CD4-positive, alpha-beta T cell (primary cell): ENCODE results near the gene OR10C1. TPM values are rescaled to one million over a fixed set of nuclear protein-coding genes. Genes with fewer than 3 reads are reported as not detected.

Source experiments
- ATAC-seq: fragments of 200-7000 bp; cut with Tn5 transposase; one replicate; pipeline ENCODE4 v1.10.0; 2022; ENCODE audit warnings: mild to moderate bottlenecking; ENCODE audit not compliant: poor library complexity
- CTCF ChIA-PET: fragments of 350-600 bp; sonication (Branson Sonifier 250); formaldehyde crosslinking; loops from one replicate; lab custom pipeline; 2021; ENCODE audit warnings: antibody characterized with exemption, inconsistent platforms; lab: Charles Lee
- POLR2A ChIA-PET: fragments of 350-600 bp; sonication (Branson Sonifier 250); formaldehyde crosslinking; loops from one replicate; lab custom pipeline; 2021; ENCODE audit warnings: antibody characterized with exemption, inconsistent platforms; lab: Charles Lee
- DNase-seq, 14 experiments: peaks; one replicate each; pipeline ENCODE4 v3.0.0-alpha.2; 2013 to 2020; ENCODE audit warnings: mixed read lengths in 2 of 14
- H3K27ac ChIP-seq, 2 donors: one replicate each; pipeline versions ENCODE4 v1.5.1 to v1.7.0; 2013; ENCODE audit warnings: low read length in 2 of 2, low read depth in 1 of 2, mild to moderate bottlenecking in 1 of 2
- H3K27me3 ChIP-seq, 2 experiments: 1 replicate in 1 of 2; 2 replicates in 1 of 2; pipeline versions ENCODE4 v1.6.1 to v1.7.0; 2013; ENCODE audit warnings: low read length in 2 of 2, control low read depth in 1 of 2, mild to moderate bottlenecking in 1 of 2, moderate library complexity in 1 of 2; ENCODE audit not compliant: insufficient read depth in 2 of 2, control insufficient read depth in 1 of 2
- H3K36me3 ChIP-seq: one replicate; pipeline ENCODE4 v1.6.1; 2013; ENCODE audit warnings: low read length, control low read depth; ENCODE audit not compliant: insufficient read depth
- H3K4me1 ChIP-seq: one replicate; pipeline ENCODE4 v1.6.1; 2013; ENCODE audit warnings: low read length, control low read depth; ENCODE audit not compliant: insufficient read depth
- H3K4me3 ChIP-seq: one replicate; pipeline ENCODE4 v1.5.1; 2013; ENCODE audit warnings: mild to moderate bottlenecking, low read length, moderate library complexity
- H3K9me3 ChIP-seq, 2 experiments: 1 replicate in 1 of 2; 2 replicates in 1 of 2; pipeline versions ENCODE4 v1.6.1 to v1.7.0; 2013; ENCODE audit warnings: low read length in 2 of 2, mild to moderate bottlenecking in 2 of 2, control low read depth in 1 of 2, moderate library complexity in 1 of 2; ENCODE audit not compliant: control insufficient read depth in 1 of 2, insufficient read depth in 1 of 2
- H3K27ac Mint-ChIP-seq: one replicate; pipeline ENCODE4 v1.8.0; 2020; ENCODE audit warnings: mixed read lengths
- H3K27me3 Mint-ChIP-seq: one replicate; pipeline ENCODE4 v1.8.0; 2021; ENCODE audit warnings: mixed read lengths
- H3K36me3 Mint-ChIP-seq: one replicate; pipeline ENCODE4 v1.8.0; 2021; ENCODE audit warnings: low read depth, mixed read lengths
- H3K4me1 Mint-ChIP-seq: one replicate; pipeline ENCODE4 v1.8.0; 2021; ENCODE audit warnings: low read depth, mixed read lengths
- H3K4me3 Mint-ChIP-seq: one replicate; pipeline ENCODE4 v1.8.0; 2020; ENCODE audit warnings: mild to moderate bottlenecking, mixed read lengths
- H3K9me3 Mint-ChIP-seq: one replicate; pipeline ENCODE4 v1.8.0; 2020; ENCODE audit warnings: mixed read lengths
- CTCF ChIP-seq: fragments of 200-600 bp; IDR thresholded peaks from one replicate; pipeline ENCODE4 v1.8.0; 2022; ENCODE audit warnings: antibody characterized with exemption, mild to moderate bottlenecking
- intact Hi-C, 2 experiments: fragments of 100-400 bp; cut with DNase I in 1 of 2; cut with micrococcal nuclease in 1 of 2; formaldehyde crosslinking; loops; one replicate each; pipeline versions ENCODE4 v1.15.1 to v1.9.0; 2023 to 2025; cut with DNase I, micrococcal nuclease
- total RNA-seq, 174 experiments: library from RNA in 2 of 174; stranded (reverse) in 2 of 174; gene quantifications; one replicate each; pipeline ENCODE4 v1.2.3 and lab custom pipeline; 2021 to 2026

The OR10C1 gene
- total RNA-seq, 2 experiments from 2014 or later, result not detected

- H3K27me3 ChIP-seq, result peaks cover 8 to 32% of the 10 kb centered on the region in 2 experiments
- ATAC-seq (no peak), DNase-seq (no peak)
- H3K27ac ChIP-seq, result no peak overlapping the region
- no peaks in the 10 kb centered on the region for H3K36me3 ChIP-seq
- ChIA-PET CTCF (no interaction called here), POLR2A (no interaction called here)
- no peaks in the 10 kb centered on the region for H3K4me1 ChIP-seq
- peaks cover 0 to 4% of the 10 kb centered on the region in 2 experiments for H3K9me3 ChIP-seq
- no peak for TF ChIP-seq CTCF
- H3K4me3 ChIP-seq, result no peak overlapping the region
- Mint-ChIP-seq H3K27me3 (peaks cover 83% of the 10 kb centered on the region), H3K4me1 (no peaks in the 10 kb centered on the region), H3K9me3 (no peaks in the 10 kb centered on the region), H3K27ac (no peak overlapping the region), H3K36me3 (no peaks in the 10 kb centered on the region), H3K4me3 (no peak overlapping the region)
- intact Hi-C loops, result no loop called here
These were observed 14.9 kb upstream of the OR10C1 start for GRCh38 chr6:29424168-29424567.

- no peak for ATAC-seq
- no peak overlapping the region for H3K27ac ChIP-seq
- Mint-ChIP-seq H3K27ac (no peak overlapping the region), H3K4me3 (no peak overlapping the region), H3K27me3 (peaks cover 83% of the 10 kb centered on the region), H3K36me3 (no peaks in the 10 kb centered on the region), H3K9me3 (no peaks in the 10 kb centered on the region), H3K4me1 (no peaks in the 10 kb centered on the region)
- H3K4me3 ChIP-seq, result no peak overlapping the region
- no peak for TF ChIP-seq CTCF
- H3K9me3 ChIP-seq, result peaks cover 0 to 4% of the 10 kb centered on the region in 2 experiments
- ChIA-PET POLR2A (no interaction called here), CTCF (no interaction called here)
- no peak for DNase-seq
- no peaks in the 10 kb centered on the region for H3K36me3 ChIP-seq
- no peaks in the 10 kb centered on the region for H3K4me1 ChIP-seq
- intact Hi-C loops, result no loop called here
- peaks cover 4 to 32% of the 10 kb centered on the region in 2 experiments for H3K27me3 ChIP-seq
These were observed 14.5 kb upstream of the OR10C1 start for GRCh38 chr6:29424575-29424974.

- no peaks in the 10 kb centered on the region for H3K4me1 Mint-ChIP-seq
- H3K27ac Mint-ChIP-seq, result no peak overlapping the region
- peaks cover 80% of the 10 kb centered on the region for H3K27me3 Mint-ChIP-seq
- DNase-seq (no peak), ATAC-seq (no peak)
- no peak overlapping the region for H3K4me3 ChIP-seq
- POLR2A ChIA-PET, result no interaction called here
- no peak for TF ChIP-seq CTCF
- H3K27me3 ChIP-seq, result peaks cover 3 to 32% of the 10 kb centered on the region in 2 experiments
- no peaks in the 10 kb centered on the region for H3K36me3 ChIP-seq
- no peaks in the 10 kb centered on the region for H3K4me1 ChIP-seq
- no peak overlapping the region for H3K4me3 Mint-ChIP-seq
- intact Hi-C loops, result no loop called here
- no peak overlapping the region for H3K27ac ChIP-seq
- CTCF ChIA-PET, result no interaction called here
- no peaks in the 10 kb centered on the region for H3K9me3 Mint-ChIP-seq
- H3K36me3 Mint-ChIP-seq, result no peaks in the 10 kb centered on the region
- peaks cover 0 to 4% of the 10 kb centered on the region in 2 experiments for H3K9me3 ChIP-seq
These were observed 14.0 kb upstream of the OR10C1 start for GRCh38 chr6:29425075-29425474.
